ENCODE results near the gene SLC26A11.

- TF ChIP-seq, protein P1, sequence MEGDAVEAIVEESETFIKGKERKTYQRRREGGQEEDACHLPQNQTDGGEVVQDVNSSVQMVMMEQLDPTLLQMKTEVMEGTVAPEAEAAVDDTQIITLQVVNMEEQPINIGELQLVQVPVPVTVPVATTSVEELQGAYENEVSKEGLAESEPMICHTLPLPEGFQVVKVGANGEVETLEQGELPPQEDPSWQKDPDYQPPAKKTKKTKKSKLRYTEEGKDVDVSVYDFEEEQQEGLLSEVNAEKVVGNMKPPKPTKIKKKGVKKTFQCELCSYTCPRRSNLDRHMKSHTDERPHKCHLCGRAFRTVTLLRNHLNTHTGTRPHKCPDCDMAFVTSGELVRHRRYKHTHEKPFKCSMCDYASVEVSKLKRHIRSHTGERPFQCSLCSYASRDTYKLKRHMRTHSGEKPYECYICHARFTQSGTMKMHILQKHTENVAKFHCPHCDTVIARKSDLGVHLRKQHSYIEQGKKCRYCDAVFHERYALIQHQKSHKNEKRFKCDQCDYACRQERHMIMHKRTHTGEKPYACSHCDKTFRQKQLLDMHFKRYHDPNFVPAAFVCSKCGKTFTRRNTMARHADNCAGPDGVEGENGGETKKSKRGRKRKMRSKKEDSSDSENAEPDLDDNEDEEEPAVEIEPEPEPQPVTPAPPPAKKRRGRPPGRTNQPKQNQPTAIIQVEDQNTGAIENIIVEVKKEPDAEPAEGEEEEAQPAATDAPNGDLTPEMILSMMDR (conservative IDR thresholded peaks at IDR 0.05 in 1 of 2, IDR thresholded peaks at IDR 0.05 in 1 of 2; ENCODE audit: extremely low read depth in 1 of 2, insufficient read depth in 1 of 2, low read depth in 1 of 2, low read length in 2 of 2), result no peak
- TF ChIP-seq EZH2 (IDR thresholded peaks at IDR 0.05; ENCODE audit: borderline replicate concordance, low read length), result no peak
Observed at GRCh38 chr17:80290156-80290555, 69.9 kb downstream of the SLC26A11 start.
